Vagina (tissue), 2 donors: Measurements from ENCODE around the gene C3orf22.

ENCODE experiments used
- CTCF ChIP-seq, 3 experiments: fragments of 450-650 bp in 2 of 3; fragments of 200-600 bp in 1 of 3; sonication (generic) in 1 of 3; IDR thresholded peaks; one replicate each; pipeline ENCODE4 v1.5.1; 2017 to 2019; ENCODE audit warnings: antibody characterized with exemption in 3 of 3, mild to moderate bottlenecking in 2 of 3, moderate library complexity in 2 of 3
- POLR2A ChIP-seq, 2 donors: fragments of 450-650 bp; IDR thresholded peaks; one replicate each; pipeline ENCODE4 v1.6.1; 2017; ENCODE audit warnings: antibody characterized with exemption in 2 of 2, mild to moderate bottlenecking in 2 of 2, moderate library complexity in 2 of 2
- POLR2AphosphoS5 ChIP-seq, 2 donors: sonication (generic); formaldehyde crosslinking; IDR thresholded peaks; one replicate each; pipeline ENCODE4 v1.9.0; 2017; ENCODE audit warnings: antibody characterized with exemption in 2 of 2, mild to moderate bottlenecking in 2 of 2, low read depth in 1 of 2; ENCODE audit not compliant: insufficient read depth in 1 of 2

DNA sequence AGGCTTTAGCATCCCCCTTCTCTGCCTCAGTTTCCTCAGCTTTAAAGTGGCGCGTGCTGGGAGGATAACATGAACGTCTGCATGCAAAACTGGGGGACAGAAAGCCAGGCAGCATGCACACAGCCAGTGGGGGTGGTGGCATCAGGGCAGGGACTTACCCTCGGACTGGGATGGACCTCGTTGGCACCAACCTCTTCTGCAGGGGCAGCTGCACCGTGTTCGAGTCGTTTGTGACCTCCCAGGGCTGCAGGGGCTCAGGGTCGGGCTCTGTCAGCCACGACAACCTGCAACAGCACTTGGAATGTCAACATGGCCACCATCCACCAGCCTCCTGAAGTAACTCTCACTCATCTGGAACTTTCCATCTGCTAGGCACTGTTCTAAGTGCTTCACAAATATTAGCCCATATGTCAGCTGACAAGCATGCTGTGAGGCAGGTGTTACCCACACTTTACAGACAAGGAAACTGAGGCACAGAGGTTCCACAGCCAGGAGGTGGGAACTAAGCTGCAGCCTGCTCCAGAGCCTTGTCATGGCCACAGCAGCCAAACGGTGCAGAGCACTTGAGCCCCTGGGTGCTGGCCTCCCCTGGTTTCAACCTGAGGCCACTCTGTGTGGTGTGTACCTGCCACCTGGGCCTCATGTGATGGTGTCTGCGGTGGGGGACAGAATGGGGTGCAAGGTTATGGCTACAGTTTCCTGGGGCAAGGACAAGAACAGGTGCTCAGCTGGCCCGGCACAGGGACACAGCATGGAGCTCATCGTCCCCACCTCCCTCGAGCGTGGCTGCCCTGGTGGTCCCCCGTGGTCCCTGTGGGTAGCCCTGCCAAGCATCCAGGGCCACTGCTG, 6.7 kb downstream of the C3orf22 start:
- TF ChIP-seq CTCF (IDR thresholded peaks at IDR 0.05) (no peak), POLR2AphosphoS5 (IDR thresholded peaks at IDR 0.05; ENCODE audit: insufficient read depth in 1 of 2, low read depth in 1 of 2) (no peak), POLR2A (IDR thresholded peaks at IDR 0.05) (no peak)
